ENCODE data around the gene METTL26. TPM values are rescaled to one million over a fixed set of nuclear protein-coding genes. Genes with fewer than 3 reads are reported as not detected.

METTL26 gene
- total and polyA plus RNA-seq, 9 of the 15 experiments (the other 6 are each of a cell fraction or from before 2014, with no cell fraction given): 7.3 to 262 (median 80.9) TPM

- TF ChIP-seq ZNF274 (IDR thresholded peaks at IDR 0.05; ENCODE audit: borderline replicate concordance, low read depth, low read length) (no peak), ZNF408 (CRISPR knock-in tag; IDR thresholded peaks at IDR 0.05; ENCODE audit: low read depth) (no peak), CBX3 (IDR thresholded peaks at IDR 0.05; ENCODE audit: borderline replicate concordance in 1 of 2, low read length in 2 of 2) (no peak), ZNF778 (CRISPR knock-in tag; IDR thresholded peaks at IDR 0.05) (no peak), RUNX1 (IDR thresholded peaks at IDR 0.05; ENCODE audit: low read depth) (no peak), SIRT6 (IDR thresholded peaks at IDR 0.05; ENCODE audit: low read depth, low read length) (no peak), KDM1A (IDR thresholded peaks at IDR 0.05) (no peak), HMG20B (CRISPR knock-in tag; IDR thresholded peaks at IDR 0.05) (no peak), SP1 (CRISPR knock-in tag; IDR thresholded peaks at IDR 0.05) (no peak), SP2 (IDR thresholded peaks at IDR 0.05; ENCODE audit: extremely low read depth, low read depth, low read length, poor library complexity, severe bottlenecking) (no peak), NCOA6 (IDR thresholded peaks at IDR 0.05) (peak; percentile 96; the same call in 1 of the 2 replicates), ARHGAP35 (IDR thresholded peaks at IDR 0.05; ENCODE audit: partially characterized antibody) (no peak), MXI1 (IDR thresholded peaks at IDR 0.05; ENCODE audit: low read depth, low read length) (no peak; the same call in 1 of the 2 replicates), ETS2 (tag; IDR thresholded peaks at IDR 0.05; ENCODE audit: borderline replicate concordance, poor library complexity, severe bottlenecking) (no peak), CBFB (CRISPR knock-in tag; IDR thresholded peaks at IDR 0.05) (no peak), ELK3 (CRISPR knock-in tag; IDR thresholded peaks at IDR 0.05) (no peak), NFIX (CRISPR knock-in tag; IDR thresholded peaks at IDR 0.05; ENCODE audit: low read depth) (no peak), TCF3 (CRISPR knock-in tag; IDR thresholded peaks at IDR 0.05) (no peak), TFAM (CRISPR knock-in tag; conservative IDR thresholded peaks at IDR 0.05) (no peak), BDP1 (IDR thresholded peaks at IDR 0.05; ENCODE audit: insufficient read depth, insufficient read length) (no peak), U2AF1 (optimal IDR thresholded peaks at IDR 0.05; ENCODE audit: low read depth, low read length) (peak; percentile 24), THRB (CRISPR knock-in tag; conservative IDR thresholded peaks at IDR 0.05) (no peak), CLOCK (CRISPR knock-in tag; IDR thresholded peaks at IDR 0.05; ENCODE audit: borderline replicate concordance) (no peak), NFRKB (IDR thresholded peaks at IDR 0.05; ENCODE audit: low read depth) (no peak), ZNF354B (CRISPR knock-in tag; IDR thresholded peaks at IDR 0.05) (no peak)
Measured at GRCh38 chr16:679814-680624, 43.9 kb upstream of the METTL26 start, which contains the start of gene STUB1 (continued).
